HCT116 (cell line): ENCODE measurements around the gene ATAD3C. TPM values are rescaled to one million over a fixed set of nuclear protein-coding genes. Genes with fewer than 3 reads are reported as not detected.

Source experiments
- ATAC-seq: fragments of 200-7000 bp; cut with Tn5 transposase; 2 replicates; pipeline ENCODE4 v1.9.1; 2020; ENCODE audit warnings: mild to moderate bottlenecking, moderate library complexity
- BruUV-seq: library from RNA; stranded (reverse); fragments of 400-500 nt; replicated peaks from 2 replicates; lab custom pipeline; 2021; lab: Mats Ljungman, UMichigan
- CTCF ChIA-PET: fragments of 300-600 bp; sonication (Branson Sonifier 250); formaldehyde crosslinking; loops from one replicate; lab custom pipeline; 2021; ENCODE audit warnings: antibody characterized with exemption; lab: Charles Lee
- POLR2A ChIA-PET: fragments of 300-600, 350-600 bp; sonication (Branson Sonifier 250); formaldehyde crosslinking; loops from one replicate; lab custom pipeline; 2021; ENCODE audit warnings: antibody characterized with exemption; lab: Charles Lee
- RAD21 ChIA-PET, 2 experiments: fragments of 300-600 bp; sonication (Branson Sonifier 250); formaldehyde crosslinking; loops; one replicate each; lab custom pipeline; 2023; ENCODE audit warnings: low total read pairs in 2 of 2; ENCODE audit not compliant: uncharacterized antibody in 2 of 2, unreplicated experiment in 2 of 2, low non-redundant PET in 1 of 2; lab: Charles Lee
- DNase-seq: peaks from one replicate; pipeline ENCODE4 v3.0.0-alpha.2; 2010; ENCODE audit warnings: low read depth, low spot score
- H2AFZ ChIP-seq: fragments of 200-600 bp; shearing (Covaris generic), sonication (generic); 2 replicates; pipeline ENCODE4 v1.6.1; 2017; ENCODE audit warnings: low read depth, mixed run types, mixed read lengths, antibody characterized with exemption, low read length; ENCODE audit not compliant: poor library complexity, severe bottlenecking
- H3K27ac ChIP-seq: 2 replicates; pipeline ENCODE4 v1.5.1; 2012; ENCODE audit warnings: low read depth, low read length
- H3K27me3 ChIP-seq: fragments of 200-600 bp; sonication (generic); 2 replicates; pipeline ENCODE4 v1.6.1; 2016; ENCODE audit warnings: mixed run types, low read length, mixed read lengths; ENCODE audit not compliant: insufficient read depth
- H3K36me3 ChIP-seq, 2 experiments: fragments of 200-500 bp in 1 of 2; fragments of 200-600 bp in 1 of 2; sonication (Bioruptor generic) in 1 of 2; sonication (generic) in 1 of 2; 2 replicates each; pipeline versions ENCODE4 v1.5.1 to v1.6.1; 2014 to 2016; ENCODE audit warnings: low read length in 2 of 2, inconsistent platforms in 1 of 2, mixed read lengths in 1 of 2, mixed run types in 1 of 2; ENCODE audit not compliant: insufficient read depth in 2 of 2, control insufficient read depth in 1 of 2
- H3K4me1 ChIP-seq, 2 experiments: fragments of 200-600 bp in 1 of 2; sonication (generic) in 1 of 2; 2 replicates each; pipeline versions ENCODE4 v1.5.1 to v1.6.1; 2012 to 2017; ENCODE audit warnings: low read length in 2 of 2, inconsistent platforms in 1 of 2, mild to moderate bottlenecking in 1 of 2, mixed read lengths in 1 of 2, mixed run types in 1 of 2, moderate library complexity in 1 of 2; ENCODE audit not compliant: insufficient read depth in 2 of 2, control insufficient read depth in 1 of 2
- H3K4me2 ChIP-seq: fragments of 200-600 bp; sonication (generic); 2 replicates; pipeline ENCODE4 v1.6.1; 2017; ENCODE audit warnings: mixed run types, low read length, mixed read lengths
- H3K4me3 ChIP-seq, 2 experiments: fragments of 200-600 bp in 1 of 2; sonication (generic) in 1 of 2; replicated peaks in 1 of 2; 2 replicates each; pipeline ENCODE4 v1.5.1; 2011 to 2016; ENCODE audit warnings: low read length in 2 of 2, control low read depth in 1 of 2, low read depth in 1 of 2, mild to moderate bottlenecking in 1 of 2, mixed read lengths in 1 of 2, mixed run types in 1 of 2
- H3K79me2 ChIP-seq: fragments of 200-600 bp; sonication (generic); 2 replicates; pipeline ENCODE4 v1.6.1; 2017; ENCODE audit warnings: mild to moderate bottlenecking, mixed run types, low read length, moderate library complexity, mixed read lengths; ENCODE audit not compliant: insufficient read depth
- H3K9ac ChIP-seq: fragments of 200-600 bp; sonication (generic); 2 replicates; pipeline ENCODE4 v1.6.1; 2016; ENCODE audit warnings: low read length, mixed read lengths
- H3K9me2 ChIP-seq: fragments of 200-600 bp; sonication (generic), shearing (Covaris generic); 2 replicates; pipeline ENCODE4 v1.6.1; 2017; ENCODE audit warnings: mixed run types, mild to moderate bottlenecking, moderate library complexity; ENCODE audit not compliant: insufficient read depth
- H3K9me3 ChIP-seq, 2 experiments: fragments of 200-500 bp in 1 of 2; fragments of 200-600 bp in 1 of 2; sonication (Bioruptor generic) in 1 of 2; sonication (generic) in 1 of 2; 2 replicates each; pipeline ENCODE4 v1.6.1; 2014 to 2017; ENCODE audit warnings: low read length in 2 of 2, mixed read lengths in 2 of 2, inconsistent platforms in 1 of 2, low read depth in 1 of 2, mild to moderate bottlenecking in 1 of 2, mixed run types in 1 of 2, moderate library complexity in 1 of 2; ENCODE audit not compliant: control insufficient read depth in 1 of 2, insufficient read depth in 1 of 2
- H4K20me1 ChIP-seq: fragments of 200-600 bp; sonication (generic), shearing (Covaris generic); 2 replicates; pipeline ENCODE4 v1.6.1; 2017; ENCODE audit warnings: mixed run types, mild to moderate bottlenecking, moderate library complexity; ENCODE audit not compliant: insufficient read depth
- CBX3 ChIP-seq: IDR thresholded peaks from 2 replicates; pipeline ENCODE4 v1.6.1; 2012; ENCODE audit warnings: low read depth
- CEBPB ChIP-seq: IDR thresholded peaks from 2 replicates; pipeline ENCODE4 v1.6.1; 2012; ENCODE audit warnings: low read depth
- EGR1 ChIP-seq: IDR thresholded peaks from 2 replicates; pipeline ENCODE4 v1.6.1; 2012; ENCODE audit warnings: low read depth
- ELF1 ChIP-seq: IDR thresholded peaks from 2 replicates; pipeline ENCODE4 v1.6.1; 2012; ENCODE audit warnings: low read depth, borderline replicate concordance
- POLR2A ChIP-seq: IDR thresholded peaks from 2 replicates; pipeline ENCODE4 v1.7.0; 2011; ENCODE audit warnings: borderline replicate concordance; ENCODE audit not compliant: insufficient read depth, insufficient read length; ENCODE audit errors: extremely low read depth
- POLR2AphosphoS5 ChIP-seq: IDR thresholded peaks from 2 replicates; pipeline ENCODE4 v1.6.1; 2011; ENCODE audit warnings: mild to moderate bottlenecking, low read depth, low read length, moderate library complexity
- TCF7L2 ChIP-seq: IDR thresholded peaks from 2 replicates; pipeline ENCODE4 v1.7.0; 2011; ENCODE audit warnings: borderline replicate concordance, inconsistent platforms; ENCODE audit not compliant: insufficient read depth, insufficient read length; ENCODE audit errors: extremely low read depth
- ZBTB33 ChIP-seq: IDR thresholded peaks from 2 replicates; pipeline ENCODE4 v1.6.1; 2011; ENCODE audit warnings: mild to moderate bottlenecking, low read length, moderate library complexity; ENCODE audit not compliant: insufficient replicate concordance; ENCODE audit errors: extremely low read depth
- ZNF274 ChIP-seq: fragments of 200-500 bp; sonication (Bioruptor generic); IDR thresholded peaks from 2 replicates; pipeline ENCODE4 v1.6.1; 2014; ENCODE audit warnings: mild to moderate bottlenecking, low read depth, low read length, inconsistent platforms
- intact Hi-C: fragments of 100-400 bp; cut with micrococcal nuclease; formaldehyde crosslinking; loops from 2 replicates; pipeline ENCODE4 v1.10.0; 2022
- total RNA-seq: library from RNA; stranded (reverse); gene quantifications from one replicate; pipeline ENCODE4 v1.2.1, GENCODE V29; 2021; ENCODE audit not compliant: unreplicated experiment

The ATAD3C gene
- total RNA-seq, 1 experiment from 2014 or later = 0.61 TPM

GRCh38 chr1:1489861-1490260 is 40.4 kb downstream of the ATAD3C start:
- Histone ChIP-seq H3K27me3 (no peaks in the 10 kb centered on the region), H3K9me2 (no peaks in the 10 kb centered on the region), H3K9ac (no peak overlapping the region), H3K79me2 (peaks cover 11% of the 10 kb centered on the region; the same call in 1 of the 2 replicates), H4K20me1 (no peaks in the 10 kb centered on the region), H3K4me2 (no peak overlapping the region), H3K4me3 (no peak overlapping the region), H3K36me3 (peaks cover 11 to 60% of the 10 kb centered on the region in 2 experiments; a peak in 3 of 4 replicates), H3K27ac (no peak overlapping the region), H2AFZ (no peak overlapping the region), H3K4me1 (no peaks in the 10 kb centered on the region), H3K9me3 (no peaks in the 10 kb centered on the region; a peak in 1 of 4 replicates)
- TF ChIP-seq POLR2AphosphoS5 = no peak
- no peak for TF ChIP-seq CEBPB
- no peak for TF ChIP-seq ELF1
- TF ChIP-seq POLR2A = no peak
- no peak for TF ChIP-seq TCF7L2
- no peak for TF ChIP-seq EGR1
- no peak for TF ChIP-seq CBX3
- TF ChIP-seq ZBTB33 = no peak
- TF ChIP-seq ZNF274 = no peak
- CTCF ChIA-PET = no interaction called here
- intact Hi-C loops = no loop called here
- POLR2A ChIA-PET = no interaction called here
- ATAC-seq = no peak
- RAD21 ChIA-PET = no interaction called here
- no TSS peak for BruUV-seq
- no peak for DNase-seq
